ENCODE results near the gene PPFIA4. TPM values are rescaled to one million over a fixed set of nuclear protein-coding genes. Genes with fewer than 3 reads are reported as not detected.

PPFIA4 gene
- total RNA-seq, 1 donor from 2014 or later = 1.3 TPM

GRCh38 chr1:203036537-203036936, 10.2 kb downstream of the PPFIA4 start:
- no peak overlapping the region for H3K27ac ChIP-seq
- ATAC-seq (no peak), DNase-seq (no peak)
- H3K27me3 ChIP-seq = no peaks in the 10 kb centered on the region
- TF ChIP-seq CTCF (IDR thresholded peaks at IDR 0.05) = no peak
- peaks cover 3% of the 10 kb centered on the region for H3K4me1 ChIP-seq
- intact Hi-C loops (cut with DNase I) = loop anchor here (5.0 kb wide), 1 partner anchor 181 kb away; no protein-coding TSS in a partner anchor
- H3K4me3 ChIP-seq = no peak overlapping the region
- H3K9me3 ChIP-seq = no peaks in the 10 kb centered on the region
- H3K36me3 ChIP-seq = no peaks in the 10 kb centered on the region

GRCh38 chr1:203037509-203038190, 11.4 kb downstream of the PPFIA4 start:
- no peak for TF ChIP-seq CTCF (IDR thresholded peaks at IDR 0.05)
- DNase-seq = no peak
- no peaks in the 10 kb centered on the region for H3K27me3 ChIP-seq
- peaks cover 3% of the 10 kb centered on the region for H3K4me1 ChIP-seq
- H3K4me3 ChIP-seq = no peak overlapping the region
- no peaks in the 10 kb centered on the region for H3K36me3 ChIP-seq
- no peak overlapping the region for H3K27ac ChIP-seq
- intact Hi-C loops (cut with DNase I) = loop anchor here (5.0 kb wide), 1 partner anchor 180 kb away; no protein-coding TSS in a partner anchor
- no peak for ATAC-seq
- H3K9me3 ChIP-seq = no peaks in the 10 kb centered on the region

- Histone ChIP-seq H3K4me1 (peaks cover 3% of the 10 kb centered on the region), H3K27ac (no peak overlapping the region), H3K4me3 (no peak overlapping the region), H3K36me3 (no peaks in the 10 kb centered on the region), H3K27me3 (no peaks in the 10 kb centered on the region), H3K9me3 (no peaks in the 10 kb centered on the region)
- ATAC-seq = peak; percentile 37
- intact Hi-C loops (cut with DNase I) = loop anchor here (5.0 kb wide), 1 partner anchor 179 kb away; no protein-coding TSS in a partner anchor
- TF ChIP-seq CTCF (IDR thresholded peaks at IDR 0.05) = no peak
- no peak for DNase-seq
Measured at GRCh38 chr1:203038217-203038741, 12.0 kb downstream of the PPFIA4 start.

GRCh38 chr1:203038891-203039608, 12.8 kb downstream of the PPFIA4 start:
- H3K27ac ChIP-seq = no peak overlapping the region
- ATAC-seq = peak; percentile 90
- H3K27me3 ChIP-seq = no peaks in the 10 kb centered on the region
- peak; percentile 90 for TF ChIP-seq CTCF (IDR thresholded peaks at IDR 0.05)
- DNase-seq = peak; percentile 82
- no peaks in the 10 kb centered on the region for H3K9me3 ChIP-seq
- intact Hi-C loops (cut with DNase I) = loop anchor here (5.0 kb wide), 1 partner anchor 178 kb away; no protein-coding TSS in a partner anchor
- no peak overlapping the region for H3K4me3 ChIP-seq
- peaks cover 3% of the 10 kb centered on the region for H3K4me1 ChIP-seq
- H3K36me3 ChIP-seq = no peaks in the 10 kb centered on the region

GRCh38 chr1:203039609-203040512, 13.6 kb downstream of the PPFIA4 start:
- DNase-seq = no peak
- Histone ChIP-seq H3K27me3 (no peaks in the 10 kb centered on the region), H3K4me1 (peaks cover 3% of the 10 kb centered on the region), H3K36me3 (no peaks in the 10 kb centered on the region), H3K4me3 (no peak overlapping the region), H3K9me3 (no peaks in the 10 kb centered on the region), H3K27ac (no peak overlapping the region)
- TF ChIP-seq CTCF (IDR thresholded peaks at IDR 0.05) = no peak
- ATAC-seq = peak; percentile 9
- intact Hi-C loops (cut with DNase I) = loop anchor here (5.0 kb wide), 1 partner anchor 177 kb away; no protein-coding TSS in a partner anchor

All from upper lobe of right lung (tissue), 1 donor.